OCI-LY7 (cell line): ENCODE results near the gene CNGA1. TPM values are rescaled to one million over a fixed set of nuclear protein-coding genes. Genes with fewer than 3 reads are reported as not detected.
"Not testable (repeated sequence)": the region's sequence is repeated elsewhere in the genome, so short reads cannot be mapped to it uniquely, and the experiment has no call there.

Experiments
- BruUV-seq: library from RNA; stranded (reverse); fragments of 400-500 nt; replicated peaks from 2 replicates; lab custom pipeline; 2021; lab: Mats Ljungman, UMichigan
- CTCF ChIA-PET: fragments of 300-600 bp; sonication (Branson Sonifier 250); formaldehyde crosslinking; loops from one replicate; lab custom pipeline; 2022; ENCODE audit warnings: antibody characterized with exemption; ENCODE audit not compliant: unreplicated experiment; lab: Charles Lee
- POLR2A ChIA-PET: fragments of 300-600 bp; sonication (Branson Sonifier 250); formaldehyde crosslinking; loops from one replicate; lab custom pipeline; 2022; ENCODE audit warnings: antibody characterized with exemption; lab: Charles Lee
- DNase-seq: peaks from one replicate; pipeline ENCODE4 v3.0.0-alpha.2; 2015; ENCODE audit warnings: low spot score
- H2AFZ ChIP-seq: fragments of 200-600 bp; sonication (generic), shearing (Covaris generic); 2 replicates; pipeline ENCODE4 v1.6.1; 2014; ENCODE audit warnings: mild to moderate bottlenecking, antibody characterized with exemption, low read length, moderate library complexity
- H3K27ac ChIP-seq: fragments of 200-600 bp; sonication (generic); 2 replicates; pipeline ENCODE4 v1.5.1; 2014; ENCODE audit warnings: mixed run types, low read depth, mild to moderate bottlenecking, moderate library complexity, low read length, inconsistent platforms; ENCODE audit not compliant: poor library complexity, severe bottlenecking
- H3K36me3 ChIP-seq: fragments of 200-600 bp; sonication (generic); 2 replicates; pipeline ENCODE4 v1.6.1; 2014; ENCODE audit warnings: mild to moderate bottlenecking, antibody characterized with exemption, low read length, moderate library complexity, mixed read lengths; ENCODE audit not compliant: insufficient read depth
- H3K4me1 ChIP-seq: fragments of 200-600 bp; sonication (generic); 2 replicates; pipeline ENCODE4 v1.5.1; 2014; ENCODE audit warnings: mild to moderate bottlenecking, low read length; ENCODE audit not compliant: insufficient read depth, poor library complexity, severe bottlenecking
- H3K4me2 ChIP-seq: fragments of 200-600 bp; sonication (generic); 2 replicates; pipeline ENCODE4 v1.6.1; 2014; ENCODE audit warnings: mild to moderate bottlenecking, low read length
- H3K4me3 ChIP-seq: fragments of 200-600 bp; sonication (generic); 2 replicates; pipeline ENCODE4 v1.5.1; 2014; ENCODE audit warnings: mild to moderate bottlenecking, low read depth, low read length; ENCODE audit not compliant: poor library complexity, severe bottlenecking
- H3K79me2 ChIP-seq: fragments of 200-600 bp; sonication (generic); 2 replicates; pipeline ENCODE4 v1.6.1; 2016; ENCODE audit warnings: low read depth, mild to moderate bottlenecking, low read length, moderate library complexity, mixed read lengths; ENCODE audit not compliant: insufficient read depth
- H3K9me2 ChIP-seq: fragments of 200-600 bp; sonication (generic); 2 replicates; pipeline ENCODE4 v1.6.1; 2016; ENCODE audit warnings: mild to moderate bottlenecking, low read length, mixed read lengths; ENCODE audit not compliant: insufficient read depth
- H3K9me3 ChIP-seq: fragments of 200-600 bp; sonication (generic); 2 replicates; pipeline ENCODE4 v1.6.1; 2014; ENCODE audit warnings: mild to moderate bottlenecking, mixed run types, low read length, mixed read lengths
- H4K20me1 ChIP-seq: fragments of 200-600 bp; sonication (generic); 2 replicates; pipeline ENCODE4 v1.6.1; 2014; ENCODE audit warnings: mild to moderate bottlenecking, antibody characterized with exemption, low read length, moderate library complexity, mixed read lengths; ENCODE audit not compliant: insufficient read depth
- EZH2phosphoT487 ChIP-seq: fragments of 200-600 bp; sonication (generic); IDR thresholded peaks from 2 replicates; pipeline ENCODE4 v1.6.1; 2018; ENCODE audit warnings: low read depth, borderline replicate concordance, mild to moderate bottlenecking, mixed run types, antibody characterized with exemption, low read length, moderate library complexity, mixed read lengths
- intact Hi-C: fragments of 100-400 bp; cut with micrococcal nuclease; formaldehyde crosslinking; loops from one replicate; pipeline ENCODE4 v1.10.0; 2022; ENCODE audit not compliant: unreplicated experiment
- total RNA-seq, 2 experiments: library from RNA; depleted of rRNA in 1 of 2; stranded (reverse); fragments of >200 nt in 1 of 2; shearing (Covaris generic) in 1 of 2; gene quantifications; 2 replicates each; pipeline ENCODE4 v1.2.3, GENCODE V29; 2014 to 2022
- TF ChIP-seq, protein P1 (sequence below): fragments of 200-600 bp; sonication (generic); conservative IDR thresholded peaks from 2 replicates; pipeline ENCODE4 v1.5.1; 2014; ENCODE audit warnings: mild to moderate bottlenecking, antibody characterized with exemption, low read length, moderate library complexity, mixed read lengths

CNGA1 gene
- total RNA-seq, 2 experiments from 2014 or later, result not detected

DNA sequence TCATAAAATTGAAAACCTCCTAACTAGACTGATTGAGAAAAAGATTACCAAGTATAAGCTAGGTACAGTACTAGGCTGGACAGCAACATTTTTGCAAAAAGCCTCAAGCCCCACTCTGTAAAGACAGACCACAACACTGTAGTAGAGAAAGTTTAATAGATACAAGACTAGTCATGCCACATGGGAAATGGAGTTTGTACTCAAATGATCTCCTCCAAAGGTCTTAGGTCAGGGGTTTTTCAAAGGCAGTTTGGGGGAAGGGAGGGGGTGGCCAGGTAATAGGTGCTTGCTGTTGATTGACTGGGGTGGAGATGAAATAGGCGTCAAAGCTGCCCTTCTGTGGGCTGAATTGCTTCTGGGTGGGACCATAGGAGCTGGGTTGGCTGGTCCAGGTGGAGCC is 14.2 kb downstream of the CNGA1 start:
- H3K36me3 ChIP-seq, result no peaks in the 10 kb centered on the region
- intact Hi-C loops, result no loop called here
- peaks cover 24% of the 10 kb centered on the region for H3K9me3 ChIP-seq
- no TSS peak for BruUV-seq
- CTCF ChIA-PET, result interaction anchor here (0.9 to 1.1 kb wide), 2 partner anchors 82 to 84 kb away, joined by 3 read pairs; no protein-coding TSS in a partner anchor
- DNase-seq, result no peak
- H3K4me1 ChIP-seq, result no peaks in the 10 kb centered on the region
- H3K4me2 ChIP-seq, result no peak overlapping the region
- no peak for TF ChIP-seq EZH2phosphoT487
- TF ChIP-seq, protein P1, sequence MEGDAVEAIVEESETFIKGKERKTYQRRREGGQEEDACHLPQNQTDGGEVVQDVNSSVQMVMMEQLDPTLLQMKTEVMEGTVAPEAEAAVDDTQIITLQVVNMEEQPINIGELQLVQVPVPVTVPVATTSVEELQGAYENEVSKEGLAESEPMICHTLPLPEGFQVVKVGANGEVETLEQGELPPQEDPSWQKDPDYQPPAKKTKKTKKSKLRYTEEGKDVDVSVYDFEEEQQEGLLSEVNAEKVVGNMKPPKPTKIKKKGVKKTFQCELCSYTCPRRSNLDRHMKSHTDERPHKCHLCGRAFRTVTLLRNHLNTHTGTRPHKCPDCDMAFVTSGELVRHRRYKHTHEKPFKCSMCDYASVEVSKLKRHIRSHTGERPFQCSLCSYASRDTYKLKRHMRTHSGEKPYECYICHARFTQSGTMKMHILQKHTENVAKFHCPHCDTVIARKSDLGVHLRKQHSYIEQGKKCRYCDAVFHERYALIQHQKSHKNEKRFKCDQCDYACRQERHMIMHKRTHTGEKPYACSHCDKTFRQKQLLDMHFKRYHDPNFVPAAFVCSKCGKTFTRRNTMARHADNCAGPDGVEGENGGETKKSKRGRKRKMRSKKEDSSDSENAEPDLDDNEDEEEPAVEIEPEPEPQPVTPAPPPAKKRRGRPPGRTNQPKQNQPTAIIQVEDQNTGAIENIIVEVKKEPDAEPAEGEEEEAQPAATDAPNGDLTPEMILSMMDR, result no peak
- H3K27ac ChIP-seq, result no peak overlapping the region
- H3K9me2 ChIP-seq, result no peaks in the 10 kb centered on the region
- no peak overlapping the region for H2AFZ ChIP-seq
- H4K20me1 ChIP-seq, result no peaks in the 10 kb centered on the region
- no peaks in the 10 kb centered on the region for H3K79me2 ChIP-seq
- POLR2A ChIA-PET, result interaction anchor here (0.6 to 0.9 kb wide), 4 partner anchors 16 to 515 kb away, joined by 3 to 7 read pairs (median 4); no protein-coding TSS in a partner anchor
- H3K4me3 ChIP-seq, result no peak overlapping the region

DNA sequence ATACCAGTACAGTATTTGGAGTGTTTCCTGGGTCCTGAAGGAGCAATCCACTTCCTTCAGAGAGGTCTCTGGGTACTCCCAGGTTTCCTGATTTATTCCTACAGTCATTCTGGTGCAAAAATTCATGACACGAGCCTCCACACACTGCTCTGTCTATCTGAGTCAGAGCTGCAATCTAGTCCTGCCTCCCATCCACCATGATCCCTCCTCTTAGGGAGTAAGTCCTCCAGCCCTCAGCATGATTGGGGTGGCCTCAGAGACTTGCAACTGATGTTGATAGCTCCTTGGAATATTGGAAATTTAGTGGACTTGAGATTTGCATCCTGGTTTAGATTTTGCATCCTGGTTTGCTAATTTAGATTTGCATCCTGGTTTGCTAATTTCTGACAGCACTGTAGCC is 20.5 kb downstream of the CNGA1 start:
- Histone ChIP-seq H3K9me2 (no peaks in the 10 kb centered on the region), H3K9me3 (peaks cover 6% of the 10 kb centered on the region; the same call in 1 of the 2 replicates), H3K79me2 (no peaks in the 10 kb centered on the region), H3K4me3 (no peak overlapping the region), H3K4me2 (no peak overlapping the region), H3K27ac (no peak overlapping the region), H2AFZ (no peak overlapping the region), H4K20me1 (no peaks in the 10 kb centered on the region), H3K4me1 (no peaks in the 10 kb centered on the region), H3K36me3 (no peaks in the 10 kb centered on the region)
- ChIA-PET CTCF (no interaction called here), POLR2A (no interaction called here)
- no TSS peak for BruUV-seq
- intact Hi-C loops, result no loop called here
- DNase-seq, result no peak
- TF ChIP-seq EZH2phosphoT487, result no peak
- TF ChIP-seq, protein P1, result no peak

GRCh38 chr4:47992475-47992874 is 24.0 kb downstream of the CNGA1 start:
- H3K4me1 ChIP-seq, H2AFZ ChIP-seq, H3K36me3 ChIP-seq, H3K79me2 ChIP-seq, CTCF ChIA-PET, H3K9me3 ChIP-seq, H3K4me2 ChIP-seq, intact Hi-C loops, POLR2A ChIA-PET, H3K27ac ChIP-seq, H4K20me1 ChIP-seq, H3K9me2 ChIP-seq, DNase-seq, H3K4me3 ChIP-seq, BruUV-seq: not testable (repeated sequence)
